MCF 10A (cell line): ENCODE data around the gene ZNF28. TPM values are rescaled to one million over a fixed set of nuclear protein-coding genes. Genes with fewer than 3 reads are reported as not detected.

Source experiments
- BruUV-seq: library from RNA; stranded (reverse); fragments of 400-500 nt; replicated peaks from 2 replicates; lab custom pipeline; 2021; lab: Mats Ljungman, UMichigan
- CTCF ChIA-PET: fragments of 300-600 bp; sonication (Branson Sonifier 250); formaldehyde crosslinking; extraction: SDS; loops from one replicate; lab custom pipeline; 2021; ENCODE audit warnings: antibody characterized with exemption, inconsistent platforms; lab: Yijun Ruan, JAX
- POLR2A ChIA-PET: fragments of 300-600, 350-650 bp; sonication (Branson Sonifier 250); formaldehyde crosslinking; extraction: SDS; loops from one replicate; lab custom pipeline; 2020; ENCODE audit warnings: antibody characterized with exemption, inconsistent platforms; lab: Yijun Ruan, JAX
- DNase-seq: peaks from one replicate; pipeline ENCODE4 v3.0.0-alpha.2; 2018; ENCODE audit not compliant: unreplicated experiment
- H3K27ac Mint-ChIP-seq: one replicate; pipeline ENCODE4 v1.8.0; 2022; ENCODE audit warnings: mild to moderate bottlenecking, low read depth, mixed read lengths; ENCODE audit not compliant: unreplicated experiment
- H3K27me3 Mint-ChIP-seq: one replicate; pipeline ENCODE4 v1.8.0; 2022; ENCODE audit warnings: mixed read lengths; ENCODE audit not compliant: insufficient read depth, unreplicated experiment
- H3K36me3 Mint-ChIP-seq: one replicate; pipeline ENCODE4 v1.8.0; 2022; ENCODE audit warnings: mild to moderate bottlenecking, moderate library complexity, mixed read lengths; ENCODE audit not compliant: insufficient read depth, unreplicated experiment
- H3K4me1 Mint-ChIP-seq: one replicate; pipeline ENCODE4 v1.8.0; 2022; ENCODE audit warnings: mixed read lengths; ENCODE audit not compliant: insufficient read depth, unreplicated experiment
- H3K4me3 Mint-ChIP-seq: one replicate; pipeline ENCODE4 v1.8.0; 2022; ENCODE audit warnings: mild to moderate bottlenecking, moderate library complexity, mixed read lengths; ENCODE audit not compliant: unreplicated experiment
- H3K9me3 Mint-ChIP-seq: one replicate; pipeline ENCODE4 v1.8.0; 2022; ENCODE audit warnings: mixed read lengths; ENCODE audit not compliant: unreplicated experiment
- intact Hi-C: fragments of 100-400 bp; cut with micrococcal nuclease; formaldehyde crosslinking; loops from 2 replicates; pipeline ENCODE4 v1.14.1; 2022
- total RNA-seq: library from RNA; stranded (reverse); gene quantifications from 2 replicates; pipeline ENCODE4 v1.2.3, GENCODE V29; 2022
- TF ChIP-seq, protein P1 (sequence below): fragments of 200-600 bp; IDR thresholded peaks from one replicate; pipeline ENCODE4 v1.8.0; 2022; ENCODE audit warnings: antibody characterized with exemption, mild to moderate bottlenecking; ENCODE audit not compliant: unreplicated experiment

The ZNF28 gene
- total RNA-seq, 1 experiment from 2014 or later, result 13.2 TPM

DNA sequence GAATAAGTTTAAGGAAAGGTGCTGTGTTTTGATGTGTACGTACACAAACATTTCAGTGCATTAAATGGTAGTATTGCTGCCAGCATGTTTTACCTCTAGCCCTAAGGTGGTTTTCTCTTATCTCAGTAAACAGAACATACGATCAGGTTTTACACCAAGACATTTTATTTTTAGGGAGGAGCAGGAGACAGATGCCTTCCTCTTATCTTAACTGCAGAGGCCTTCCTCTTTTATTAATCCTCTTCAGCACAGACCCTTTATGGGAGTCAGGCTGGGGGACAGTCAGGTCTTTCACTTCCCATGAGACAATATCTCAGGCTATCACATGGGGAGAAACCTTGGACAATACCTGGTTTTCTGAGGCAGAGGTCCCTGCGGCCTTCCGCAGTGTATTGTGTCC lies 71.7 kb downstream of the ZNF28 start:
- no peaks in the 10 kb centered on the region for H3K9me3 Mint-ChIP-seq
- BruUV-seq, result no TSS peak
- no peak for DNase-seq
- H3K27me3 Mint-ChIP-seq, result no peaks in the 10 kb centered on the region
- no peaks in the 10 kb centered on the region for H3K4me1 Mint-ChIP-seq
- ChIA-PET CTCF (interaction anchor here (1.0 to 1.4 kb wide), 2 partner anchors 404 to 503 kb away, joined by 4 to 5 read pairs; no protein-coding TSS in a partner anchor), POLR2A (no interaction called here)
- H3K36me3 Mint-ChIP-seq, result no peaks in the 10 kb centered on the region
- H3K27ac Mint-ChIP-seq, result no peak overlapping the region
- intact Hi-C loops, result loop anchor here (5.0 kb wide), 1 partner anchor 612 kb away; the partner anchor contains the start of gene ZNF616
- TF ChIP-seq, protein P1, sequence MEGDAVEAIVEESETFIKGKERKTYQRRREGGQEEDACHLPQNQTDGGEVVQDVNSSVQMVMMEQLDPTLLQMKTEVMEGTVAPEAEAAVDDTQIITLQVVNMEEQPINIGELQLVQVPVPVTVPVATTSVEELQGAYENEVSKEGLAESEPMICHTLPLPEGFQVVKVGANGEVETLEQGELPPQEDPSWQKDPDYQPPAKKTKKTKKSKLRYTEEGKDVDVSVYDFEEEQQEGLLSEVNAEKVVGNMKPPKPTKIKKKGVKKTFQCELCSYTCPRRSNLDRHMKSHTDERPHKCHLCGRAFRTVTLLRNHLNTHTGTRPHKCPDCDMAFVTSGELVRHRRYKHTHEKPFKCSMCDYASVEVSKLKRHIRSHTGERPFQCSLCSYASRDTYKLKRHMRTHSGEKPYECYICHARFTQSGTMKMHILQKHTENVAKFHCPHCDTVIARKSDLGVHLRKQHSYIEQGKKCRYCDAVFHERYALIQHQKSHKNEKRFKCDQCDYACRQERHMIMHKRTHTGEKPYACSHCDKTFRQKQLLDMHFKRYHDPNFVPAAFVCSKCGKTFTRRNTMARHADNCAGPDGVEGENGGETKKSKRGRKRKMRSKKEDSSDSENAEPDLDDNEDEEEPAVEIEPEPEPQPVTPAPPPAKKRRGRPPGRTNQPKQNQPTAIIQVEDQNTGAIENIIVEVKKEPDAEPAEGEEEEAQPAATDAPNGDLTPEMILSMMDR, result no peak
- no peak overlapping the region for H3K4me3 Mint-ChIP-seq

DNA sequence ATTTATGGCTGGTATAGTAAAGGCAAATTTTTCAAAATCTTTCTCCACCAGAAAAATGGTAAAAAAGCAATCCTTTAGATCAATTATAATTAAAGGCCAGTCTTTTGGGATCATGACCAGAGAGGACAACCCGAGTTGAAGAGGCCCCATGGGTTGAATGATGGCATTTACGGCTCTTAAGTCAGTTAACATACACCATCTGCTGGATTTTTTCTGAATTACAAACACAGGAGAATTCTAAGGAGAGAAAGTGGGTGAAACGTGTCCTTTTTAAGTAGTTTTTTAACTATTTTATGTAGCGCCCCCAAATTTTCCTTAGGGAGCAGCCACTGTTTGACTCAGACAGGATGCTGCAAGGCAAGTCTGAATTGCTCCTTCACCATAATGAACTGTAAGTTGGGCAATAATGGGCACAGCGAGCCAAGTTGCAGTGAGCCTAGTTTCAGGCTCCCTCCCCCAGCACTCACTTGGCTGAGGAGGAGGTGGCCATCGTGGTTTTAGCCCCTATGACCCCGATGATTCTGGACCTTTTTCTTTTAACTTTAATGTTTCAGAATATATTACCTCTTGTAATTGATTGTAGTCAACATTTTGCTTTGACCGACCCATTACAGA lies 73.0 kb downstream of the ZNF28 start:
- ChIA-PET CTCF (interaction anchor here (0.6 to 1.9 kb wide), 11 partner anchors 9 to 1006 kb away, joined by 3 to 6 read pairs (median 3); no protein-coding TSS in a partner anchor), POLR2A (interaction anchor here (0.9 kb wide), 1 partner anchor 13 kb away, joined by 4 read pairs; no protein-coding TSS in a partner anchor)
- Mint-ChIP-seq H3K27me3 (no peaks in the 10 kb centered on the region), H3K9me3 (no peaks in the 10 kb centered on the region), H3K4me3 (no peak overlapping the region), H3K4me1 (no peaks in the 10 kb centered on the region), H3K27ac (no peak overlapping the region), H3K36me3 (no peaks in the 10 kb centered on the region)
- BruUV-seq, result no TSS peak
- DNase-seq, result peak; percentile 47
- TF ChIP-seq, protein P1, result peak; percentile 67
- intact Hi-C loops, result loop anchor here (5.0 kb wide), 1 partner anchor 611 kb away; the partner anchor contains the start of gene ZNF616

Other genes starting within 250 kb of the ZNF28 start
- 58.9 and 102 TPM in 2 replicates for gene ZNF83, start 183.3 kb downstream of the ZNF28 start, total RNA-seq
- 12.6 and 23.1 TPM in 2 replicates for gene ZNF611, start 86.6 kb downstream of the ZNF28 start, total RNA-seq
- gene ZNF600, start 34.8 kb downstream of the ZNF28 start, total RNA-seq, result 7.9 and 9.8 TPM in 2 replicates
- gene ZNF468, start 36.0 kb upstream of the ZNF28 start, total RNA-seq, result 9.6 and 18.7 TPM in 2 replicates
- 4.9 and 5.4 TPM in 2 replicates for gene ZNF320, start 76.0 kb upstream of the ZNF28 start, total RNA-seq
- gene ZNF888, start 101.8 kb upstream of the ZNF28 start, total RNA-seq, result 7.0 and 7.3 TPM in 2 replicates
- gene ZNF816, start 141.2 kb upstream of the ZNF28 start, total RNA-seq, result 5.4 and 5.5 TPM in 2 replicates
- not detected in 2 replicates for gene ERVV-1, start 192.3 kb upstream of the ZNF28 start, total RNA-seq
- gene ERVV-2, start 223.1 kb upstream of the ZNF28 start, total RNA-seq, result not detected in 2 replicates